Breast epithelium (tissue), 4 donors: Measurements from ENCODE around the gene KIRREL2. TPM values are rescaled to one million over a fixed set of nuclear protein-coding genes. Genes with fewer than 3 reads are reported as not detected.
"Not testable (repeated sequence)": the region's sequence is repeated elsewhere in the genome, so short reads cannot be mapped to it uniquely, and the experiment has no call there.

Source experiments
- DNase-seq, 2 donors: peaks; one replicate each; pipeline ENCODE4 v3.0.0-alpha.2; 2019; ENCODE audit warnings: low spot score in 2 of 2
- H3K27ac ChIP-seq, 2 donors: fragments of 200-600 bp; sonication (generic) in 1 of 2; one replicate each; pipeline ENCODE4 v1.5.1; 2016 to 2019; ENCODE audit warnings: mild to moderate bottlenecking in 1 of 2
- H3K27me3 ChIP-seq, 2 donors: fragments of 200-600 bp; sonication (generic) in 1 of 2; one replicate each; pipeline versions ENCODE4 v1.5.1 to v1.6.0; 2017 to 2019; ENCODE audit warnings: control low read depth in 1 of 2, mild to moderate bottlenecking in 1 of 2
- H3K36me3 ChIP-seq: fragments of 200-600 bp; one replicate; pipeline ENCODE4 v1.5.1; 2019
- H3K4me1 ChIP-seq, 2 donors: fragments of 200-600 bp; sonication (generic); one replicate each; pipeline ENCODE4 v1.5.1; 2016 to 2019; ENCODE audit warnings: control low read depth in 1 of 2
- H3K4me3 ChIP-seq, 3 donors: fragments of 200-600 bp; sonication (generic); 1 replicate in 2 of 3; 2 replicates in 1 of 3; pipeline ENCODE4 v1.5.1; 2016 to 2019; ENCODE audit warnings: mild to moderate bottlenecking in 3 of 3, moderate library complexity in 2 of 3
- H3K9me3 ChIP-seq, 2 donors: fragments of 200-600 bp; sonication (generic) in 1 of 2; one replicate each; pipeline ENCODE4 v1.5.1; 2016 to 2019; ENCODE audit warnings: control low read depth in 1 of 2
- CTCF ChIP-seq, 3 donors: fragments of 450-650 bp; IDR thresholded peaks; one replicate each; pipeline ENCODE4 v1.5.1; 2016 to 2017; ENCODE audit warnings: antibody characterized with exemption in 3 of 3, mild to moderate bottlenecking in 3 of 3, moderate library complexity in 3 of 3
- POLR2A ChIP-seq: fragments of 450-650 bp; IDR thresholded peaks from one replicate; pipeline ENCODE4 v1.6.1; 2016; ENCODE audit warnings: antibody characterized with exemption, mild to moderate bottlenecking, moderate library complexity
- POLR2AphosphoS5 ChIP-seq, 3 donors: sonication (generic); formaldehyde crosslinking; IDR thresholded peaks; one replicate each; pipeline ENCODE4 v1.6.1; 2017; ENCODE audit warnings: antibody characterized with exemption in 3 of 3
- intact Hi-C: fragments of 100-400 bp; cut with DNase I; formaldehyde crosslinking; loops from one replicate; pipeline ENCODE4 v1.15.1; 2023; ENCODE audit warnings: low total_unique reads
- total RNA-seq, 3 donors: library from RNA; depleted of rRNA; stranded (reverse); fragments of >200 nt; gene quantifications; one replicate each; pipeline ENCODE4 v1.1.0, GENCODE V29; 2016

KIRREL2 gene
- total RNA-seq, 3 donors from 2014 or later: 0.15 to 0.66 TPM; not detected in 1

- no peaks in the 10 kb centered on the region for H3K36me3 ChIP-seq
- no peak for TF ChIP-seq POLR2A
- TF ChIP-seq CTCF (IDR thresholded peaks at IDR 0.05): no peak
- no peak for TF ChIP-seq POLR2AphosphoS5 (IDR thresholded peaks at IDR 0.05)
- intact Hi-C loops: no loop called here
- H3K4me1 ChIP-seq: no peaks in the 10 kb centered on the region
- DNase-seq: no peak
- H3K9me3 ChIP-seq: no peaks in the 10 kb centered on the region
- no peak overlapping the region for H3K4me3 ChIP-seq
- no peak overlapping the region for H3K27ac ChIP-seq
- peaks cover 0 to 22% of the 10 kb centered on the region in 2 donors for H3K27me3 ChIP-seq
These were observed 32.6 kb upstream of the KIRREL2 start for GRCh38 chr19:35824150-35824549.

- H3K27me3 ChIP-seq: peaks cover 0 to 34% of the 10 kb centered on the region in 2 donors
- TF ChIP-seq POLR2A: no peak
- TF ChIP-seq CTCF (IDR thresholded peaks at IDR 0.05): no peak
- TF ChIP-seq POLR2AphosphoS5 (IDR thresholded peaks at IDR 0.05): no peak
- DNase-seq: no peak
- H3K27ac ChIP-seq: no peak overlapping the region
- intact Hi-C loops: no loop called here
- H3K4me1 ChIP-seq: no peaks in the 10 kb centered on the region
- H3K4me3 ChIP-seq: no peak overlapping the region
- H3K36me3 ChIP-seq: no peaks in the 10 kb centered on the region
- no peaks in the 10 kb centered on the region for H3K9me3 ChIP-seq
These were observed 27.9 kb upstream of the KIRREL2 start for GRCh38 chr19:35828692-35829301.

- H3K27me3 ChIP-seq: peaks cover 0 to 31% of the 10 kb centered on the region in 2 donors
- no peaks in the 10 kb centered on the region for H3K4me1 ChIP-seq
- no peak overlapping the region for H3K27ac ChIP-seq
- TF ChIP-seq POLR2AphosphoS5 (IDR thresholded peaks at IDR 0.05) (no peak), POLR2A (no peak), CTCF (IDR thresholded peaks at IDR 0.05) (no peak)
- H3K9me3 ChIP-seq: no peaks in the 10 kb centered on the region
- intact Hi-C loops: no loop called here
- no peak for DNase-seq
- no peak overlapping the region for H3K4me3 ChIP-seq
- H3K36me3 ChIP-seq: no peaks in the 10 kb centered on the region
These were observed 25.7 kb upstream of the KIRREL2 start for GRCh38 chr19:35830986-35831385.

- Histone ChIP-seq H3K36me3 (no peaks in the 10 kb centered on the region), H3K27ac (no peak overlapping the region), H3K4me1 (no peaks in the 10 kb centered on the region), H3K27me3 (peaks cover 0 to 27% of the 10 kb centered on the region in 2 donors), H3K9me3 (no peaks in the 10 kb centered on the region), H3K4me3 (no peak overlapping the region)
- intact Hi-C loops: no loop called here
- TF ChIP-seq POLR2A (no peak), CTCF (IDR thresholded peaks at IDR 0.05) (no peak), POLR2AphosphoS5 (IDR thresholded peaks at IDR 0.05) (no peak)
- DNase-seq: no peak
These were observed 24.7 kb upstream of the KIRREL2 start for GRCh38 chr19:35832054-35832453.

- Histone ChIP-seq H3K4me3 (no peak overlapping the region), H3K4me1 (no peaks in the 10 kb centered on the region), H3K36me3 (no peaks in the 10 kb centered on the region), H3K27me3 (peaks cover 0 to 27% of the 10 kb centered on the region in 2 donors), H3K9me3 (peaks cover 8 to 12% of the 10 kb centered on the region in 2 donors), H3K27ac (no peak overlapping the region)
- intact Hi-C loops: no loop called here
- no peak for TF ChIP-seq POLR2A
- TF ChIP-seq POLR2AphosphoS5 (IDR thresholded peaks at IDR 0.05): no peak
- no peak for TF ChIP-seq CTCF (IDR thresholded peaks at IDR 0.05)
- DNase-seq: no peak
These were observed 22.7 kb upstream of the KIRREL2 start for GRCh38 chr19:35833972-35834371.

GRCh38 chr19:35836096-35836495 lies 20.6 kb upstream of the KIRREL2 start:
- H3K9me3 ChIP-seq: peaks cover 13 to 17% of the 10 kb centered on the region in 2 donors
- intact Hi-C loops: not testable (repeated sequence)
- peaks cover 0 to 21% of the 10 kb centered on the region in 2 donors for H3K27me3 ChIP-seq

More at GRCh38 chr19:35836096-35836495, 20.6 kb upstream of the KIRREL2 start:
- not testable (repeated sequence) for DNase-seq, H3K4me3 ChIP-seq, H3K27ac ChIP-seq, H3K4me1 ChIP-seq, H3K36me3 ChIP-seq
